Measurements from ENCODE around the gene NTN3. TPM values are rescaled to one million over a fixed set of nuclear protein-coding genes. Genes with fewer than 3 reads are reported as not detected.
A peak's percentile ranks its signal among the peaks of the same experiment; 100 is the strongest.

NTN3 gene
- not detected for polyA plus RNA-seq (ENCODE audit: low read depth in 6 of 6)

GRCh38 chr16:2471016-2471652 lies at the start of gene NTN3:
NTN3 (plus strand) TSS chr16:2471297; CDS start chr16:2471702, 405 bp downstream.
- peaks cover 26 to 39% (median 30%) of the 10 kb centered on the region in 3 donors for H3K4me1 Mint-ChIP-seq
- H3K27ac Mint-ChIP-seq: peak within 1 kb of the TSS in 2 of 6 donors; percentile 26 to 62
- no peaks in the 10 kb centered on the region for H3K9me3 Mint-ChIP-seq
- H3K36me3 Mint-ChIP-seq: no peaks in the 10 kb centered on the region
- ATAC-seq (ENCODE audit: low read depth in 2 of 2) (no peak), DNase-seq (no peak)
- peaks cover 6 to 28% (median 28%) of the 10 kb centered on the region in 3 donors for H3K27me3 Mint-ChIP-seq
- peak within 1 kb of the TSS in 7 of 8 donors; percentile 1 to 82 (median 44) for H3K4me3 Mint-ChIP-seq

GRCh38 chr16:2422123-2422867 lies 48.8 kb upstream of the NTN3 start:
- Mint-ChIP-seq H3K27ac (no peak overlapping the region), H3K36me3 (no peaks in the 10 kb centered on the region), H3K9me3 (no peaks in the 10 kb centered on the region), H3K4me1 (peaks cover 0 to 12% (median 0%) of the 10 kb centered on the region in 3 donors), H3K4me3 (no peak overlapping the region), H3K27me3 (peaks cover 0 to 8% (median 0%) of the 10 kb centered on the region in 3 donors)
- ATAC-seq (ENCODE audit: low read depth in 2 of 2): no peak
- DNase-seq: no peak

- peaks cover 7 to 16% (median 7%) of the 10 kb centered on the region in 3 donors for H3K4me1 Mint-ChIP-seq
- DNase-seq: no peak
- H3K27ac Mint-ChIP-seq: no peak overlapping the region
- no peak for ATAC-seq (ENCODE audit: low read depth in 2 of 2)
- H3K4me3 Mint-ChIP-seq: peak overlapping the region in 1 of 8 donors; percentile 42
- H3K9me3 Mint-ChIP-seq: no peaks in the 10 kb centered on the region
- no peaks in the 10 kb centered on the region for H3K36me3 Mint-ChIP-seq
- H3K27me3 Mint-ChIP-seq: no peaks in the 10 kb centered on the region
Measured at GRCh38 chr16:2424061-2425007, 46.8 kb upstream of the NTN3 start.

- Mint-ChIP-seq H3K4me3 (no peak overlapping the region), H3K27ac (no peak overlapping the region), H3K4me1 (peaks cover 10 to 19% (median 12%) of the 10 kb centered on the region in 3 donors), H3K27me3 (no peaks in the 10 kb centered on the region), H3K36me3 (no peaks in the 10 kb centered on the region), H3K9me3 (no peaks in the 10 kb centered on the region)
- ATAC-seq (ENCODE audit: low read depth in 2 of 2): no peak
- no peak for DNase-seq
Measured at GRCh38 chr16:2425008-2425518, 46.0 kb upstream of the NTN3 start.

GRCh38 chr16:2425825-2426430 lies 45.2 kb upstream of the NTN3 start:
- no peaks in the 10 kb centered on the region for H3K36me3 Mint-ChIP-seq
- H3K27me3 Mint-ChIP-seq: no peaks in the 10 kb centered on the region
- H3K4me1 Mint-ChIP-seq: peaks cover 18 to 27% (median 19%) of the 10 kb centered on the region in 3 donors
- H3K27ac Mint-ChIP-seq: no peak overlapping the region
- ATAC-seq (ENCODE audit: low read depth in 2 of 2) (no peak), DNase-seq (no peak)
- peak overlapping the region in 1 of 8 donors; percentile 37 for H3K4me3 Mint-ChIP-seq
- H3K9me3 Mint-ChIP-seq: no peaks in the 10 kb centered on the region

GRCh38 chr16:2426941-2427361 lies 44.1 kb upstream of the NTN3 start:
- Mint-ChIP-seq H3K9me3 (no peaks in the 10 kb centered on the region), H3K27ac (no peak overlapping the region), H3K27me3 (no peaks in the 10 kb centered on the region), H3K4me1 (peaks cover 18 to 27% (median 19%) of the 10 kb centered on the region in 3 donors), H3K4me3 (peak overlapping the region in 2 of 8 donors; percentile 88 to 92), H3K36me3 (no peaks in the 10 kb centered on the region)
- ATAC-seq (ENCODE audit: low read depth in 2 of 2): no peak
- DNase-seq: no peak

GRCh38 chr16:2427526-2427925 lies 43.6 kb upstream of the NTN3 start:
- Mint-ChIP-seq H3K4me3 (peak overlapping the region; percentile 71 to 94 (median 88)), H3K9me3 (no peaks in the 10 kb centered on the region), H3K4me1 (peaks cover 18 to 23% (median 19%) of the 10 kb centered on the region in 3 donors), H3K27me3 (no peaks in the 10 kb centered on the region), H3K36me3 (no peaks in the 10 kb centered on the region), H3K27ac (no peak overlapping the region)
- no peak for DNase-seq
- ATAC-seq (ENCODE audit: low read depth in 2 of 2): no peak

- H3K4me3 Mint-ChIP-seq: peak overlapping the region; percentile 84 to 94 (median 90)
- DNase-seq (peak; percentile 17), ATAC-seq (ENCODE audit: low read depth in 2 of 2) (peak in 1 of 2 donors; percentile 13)
- H3K36me3 Mint-ChIP-seq: no peaks in the 10 kb centered on the region
- peaks cover 19 to 21% (median 19%) of the 10 kb centered on the region in 3 donors for H3K4me1 Mint-ChIP-seq
- H3K9me3 Mint-ChIP-seq: no peaks in the 10 kb centered on the region
- H3K27me3 Mint-ChIP-seq: no peaks in the 10 kb centered on the region
- H3K27ac Mint-ChIP-seq: peak overlapping the region in 3 of 6 donors; percentile 76 to 81 (median 81)
Measured at GRCh38 chr16:2428051-2428783, 42.9 kb upstream of the NTN3 start.

- peak; percentile 10 to 15 for ATAC-seq (ENCODE audit: low read depth in 2 of 2)
- Mint-ChIP-seq H3K9me3 (no peaks in the 10 kb centered on the region), H3K27me3 (no peaks in the 10 kb centered on the region)
Measured at GRCh38 chr16:2428784-2429033, 42.4 kb upstream of the NTN3 start.

GRCh38 chr16:2429034-2429770 lies 41.9 kb upstream of the NTN3 start, which contains the start of gene CCNF:
CCNF (plus strand) TSS chr16:2429447; CDS start chr16:2429482, 35 bp downstream.
- Mint-ChIP-seq H3K27ac (peak within 1 kb of the TSS; percentile 2 to 94 (median 76)), H3K27me3 (no peaks in the 10 kb centered on the region), H3K9me3 (no peaks in the 10 kb centered on the region), H3K4me1 (peaks cover 15 to 21% (median 19%) of the 10 kb centered on the region in 3 donors), H3K36me3 (no peaks in the 10 kb centered on the region), H3K4me3 (peak within 1 kb of the TSS; percentile 84 to 94 (median 91))
- ATAC-seq (ENCODE audit: low read depth in 2 of 2) (peak; percentile 93 to 94), DNase-seq (peak; percentile 92)

More at GRCh38 chr16:2428784-2429033, 42.4 kb upstream of the NTN3 start:
- DNase-seq: no peak
- Mint-ChIP-seq H3K36me3 (no peaks in the 10 kb centered on the region), H3K4me3 (peak overlapping the region; percentile 84 to 94 (median 90)), H3K4me1 (peaks cover 15 to 21% (median 19%) of the 10 kb centered on the region in 3 donors), H3K27ac (no peak overlapping the region)

- DNase-seq (peak; percentile 21), ATAC-seq (ENCODE audit: low read depth in 2 of 2) (peak; percentile 11 to 13)
- peak overlapping the region; percentile 2 to 94 (median 76) for H3K27ac Mint-ChIP-seq
- H3K4me1 Mint-ChIP-seq: peaks cover 15 to 21% (median 19%) of the 10 kb centered on the region in 3 donors
- no peaks in the 10 kb centered on the region for H3K36me3 Mint-ChIP-seq
- H3K27me3 Mint-ChIP-seq: no peaks in the 10 kb centered on the region
- H3K4me3 Mint-ChIP-seq: peak overlapping the region; percentile 83 to 94 (median 90)
- no peaks in the 10 kb centered on the region for H3K9me3 Mint-ChIP-seq
Measured at GRCh38 chr16:2429771-2430663, 41.1 kb upstream of the NTN3 start.
